Measurements from ENCODE around the gene FARS2.

The FARS2 gene

DNA sequence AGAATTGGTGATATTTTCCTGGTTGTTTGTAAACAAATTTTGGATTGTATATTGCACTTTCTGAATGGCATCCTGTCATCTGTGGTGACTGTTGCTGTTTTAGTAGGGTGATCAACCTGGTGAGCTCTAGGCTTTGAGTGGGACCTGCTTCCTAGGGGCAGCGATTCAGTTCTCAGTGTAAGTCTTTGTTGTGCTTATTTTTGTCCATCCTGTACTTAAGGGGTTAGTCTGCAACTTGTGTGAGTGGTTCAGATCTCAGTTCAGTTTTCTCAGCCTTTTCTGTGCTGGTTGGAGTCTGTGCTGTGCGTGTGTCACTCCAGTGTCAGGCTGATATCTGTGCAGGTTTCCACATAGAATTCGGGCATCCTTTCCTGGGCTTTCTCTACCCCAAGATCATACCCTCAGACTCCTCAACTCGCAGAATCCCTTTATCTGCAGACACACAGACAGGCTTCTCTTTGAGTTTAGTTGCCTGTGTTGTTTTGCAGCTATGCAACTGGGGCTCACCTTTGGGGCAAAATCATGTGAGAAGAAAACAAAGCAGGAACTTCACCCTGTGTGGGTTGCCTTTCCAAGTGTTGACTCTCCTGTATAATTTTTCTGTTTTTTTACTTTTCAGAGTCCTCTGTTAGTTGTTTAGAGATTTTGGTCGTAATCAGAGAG, 177.7 kb downstream of the FARS2 start:
- H3K4me3 ChIP-seq (ENCODE audit: low read depth, low read length), result no peak overlapping the region
- TF ChIP-seq CTCF (IDR thresholded peaks at IDR 0.05; ENCODE audit: low read depth, low read length, missing control alignments), result no peak
- DNase-seq (ENCODE audit: low read depth), result no peak

GRCh38 chr6:5439749-5440148, 178.4 kb downstream of the FARS2 start:
- H3K4me3 ChIP-seq (ENCODE audit: low read depth, low read length), result no peak overlapping the region
- DNase-seq (ENCODE audit: low read depth), result no peak
- no peak for TF ChIP-seq CTCF (IDR thresholded peaks at IDR 0.05; ENCODE audit: low read depth, low read length, missing control alignments)

DNA sequence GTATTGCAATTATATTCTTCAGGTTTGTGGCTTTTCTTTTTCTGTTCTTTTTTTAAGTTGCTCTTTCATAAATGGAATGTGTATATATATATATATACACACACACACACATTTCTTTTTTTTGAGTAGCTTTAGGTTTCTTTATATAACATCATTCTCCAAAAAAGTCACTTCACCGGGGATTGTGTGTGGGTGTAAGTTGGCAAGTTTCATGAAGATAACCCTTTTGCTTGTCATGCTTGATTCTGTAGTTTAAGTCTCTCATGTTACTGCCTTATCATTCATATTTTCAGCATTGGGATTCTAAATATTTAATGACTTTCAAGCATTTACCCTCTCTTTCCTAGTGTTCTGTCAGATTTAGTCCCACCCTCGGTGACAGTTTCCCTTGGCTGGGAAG, 181.0 kb downstream of the FARS2 start:
- TF ChIP-seq CTCF (IDR thresholded peaks at IDR 0.05; ENCODE audit: low read depth, low read length, missing control alignments), result no peak
- DNase-seq (ENCODE audit: low read depth), result no peak
- no peak overlapping the region for H3K4me3 ChIP-seq (ENCODE audit: low read depth, low read length)

- no peak overlapping the region for H3K4me3 ChIP-seq (ENCODE audit: low read depth, low read length)
- DNase-seq (ENCODE audit: low read depth), result no peak
- no peak for TF ChIP-seq CTCF (IDR thresholded peaks at IDR 0.05; ENCODE audit: low read depth, low read length, missing control alignments)
Observed at GRCh38 chr6:5442916-5443315, 181.6 kb downstream of the FARS2 start.

- no peak overlapping the region for H3K4me3 ChIP-seq (ENCODE audit: low read depth, low read length)
- DNase-seq (ENCODE audit: low read depth), result no peak
- TF ChIP-seq CTCF (IDR thresholded peaks at IDR 0.05; ENCODE audit: low read depth, low read length, missing control alignments), result no peak
Observed at GRCh38 chr6:5443491-5443890, 182.2 kb downstream of the FARS2 start.

GRCh38 chr6:5446362-5447075, 185.2 kb downstream of the FARS2 start:
- no peak for DNase-seq (ENCODE audit: low read depth)
- no peak overlapping the region for H3K4me3 ChIP-seq (ENCODE audit: low read depth, low read length)
- TF ChIP-seq CTCF (IDR thresholded peaks at IDR 0.05; ENCODE audit: low read depth, low read length, missing control alignments), result no peak

- no peak overlapping the region for H3K4me3 ChIP-seq (ENCODE audit: low read depth, low read length)
- no peak for DNase-seq (ENCODE audit: low read depth)
- TF ChIP-seq CTCF (IDR thresholded peaks at IDR 0.05; ENCODE audit: low read depth, low read length, missing control alignments), result no peak
Observed at GRCh38 chr6:5447921-5448320, 186.6 kb downstream of the FARS2 start.

Measured in GM12864 (cell line).